Dendritic cell treated with granulocyte-macrophage colony-stimulating factor and Interleukin-4, amounts not matched to agents 40 ng/mL and 50 ng/mL, for 4 days (primary cell): ENCODE measurements around the gene MDGA2.

Experiments used
- H3K27ac Mint-ChIP-seq: one replicate; pipeline ENCODE4 v1.8.0; 2022; ENCODE audit warnings: mild to moderate bottlenecking, mixed read lengths
- H3K27me3 Mint-ChIP-seq: one replicate; pipeline ENCODE4 v1.8.0; 2022; ENCODE audit warnings: mild to moderate bottlenecking, mixed read lengths
- H3K36me3 Mint-ChIP-seq: one replicate; pipeline ENCODE4 v1.8.0; 2022; ENCODE audit warnings: low read depth, mixed read lengths
- H3K4me1 Mint-ChIP-seq: one replicate; pipeline ENCODE4 v1.8.0; 2022; ENCODE audit warnings: low read depth, mixed read lengths
- H3K4me3 Mint-ChIP-seq: one replicate; pipeline ENCODE4 v1.8.0; 2022; ENCODE audit warnings: mild to moderate bottlenecking, moderate library complexity, mixed read lengths
- H3K9me3 Mint-ChIP-seq: one replicate; pipeline ENCODE4 v1.8.0; 2022; ENCODE audit warnings: mixed read lengths
- intact Hi-C: fragments of 100-400 bp; cut with micrococcal nuclease; formaldehyde crosslinking; loops from one replicate; pipeline ENCODE4 v1.15.0; 2022

MDGA2 gene

DNA sequence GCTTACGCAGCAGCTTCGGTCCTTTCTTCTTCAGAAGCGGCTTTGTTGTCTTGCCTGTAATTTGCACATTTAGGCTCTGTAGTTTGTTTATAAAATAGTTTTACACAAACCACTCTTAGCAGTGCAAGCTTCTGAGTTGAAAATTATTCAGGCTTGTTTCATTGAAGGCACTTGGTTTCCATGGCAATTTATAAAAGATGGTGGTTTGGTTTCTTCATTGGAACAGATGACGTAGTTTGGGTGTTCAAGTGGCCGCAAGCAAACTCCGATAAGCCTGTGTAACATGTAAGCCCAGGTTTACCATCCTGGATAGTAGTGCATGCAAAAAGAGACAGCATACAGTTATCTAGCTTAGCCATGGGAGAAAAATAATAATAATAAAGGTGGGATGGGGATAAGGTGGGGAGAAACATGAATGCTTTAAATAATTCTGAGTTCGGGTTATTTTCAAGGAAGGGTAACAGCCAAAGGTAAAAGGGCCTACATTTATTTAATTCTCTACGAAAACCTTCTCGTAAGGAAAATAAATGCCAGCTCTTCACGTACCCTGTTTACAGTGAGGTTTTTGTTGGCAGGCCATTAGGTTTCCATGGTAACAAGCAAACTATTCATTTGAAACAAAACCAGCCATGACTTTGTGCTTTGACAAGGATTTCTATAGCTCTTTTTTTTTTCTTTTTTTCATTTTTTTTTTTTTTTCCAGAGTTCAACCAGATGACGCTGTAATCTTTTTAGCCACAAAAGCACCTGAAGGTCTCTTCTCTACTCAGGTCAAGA, 834.3 kb downstream of the MDGA2 start:
- no peak overlapping the region for H3K27ac Mint-ChIP-seq
- H3K9me3 Mint-ChIP-seq: no peaks in the 10 kb centered on the region
- intact Hi-C loops: no loop called here
- no peaks in the 10 kb centered on the region for H3K36me3 Mint-ChIP-seq
- H3K4me1 Mint-ChIP-seq: no peaks in the 10 kb centered on the region
- H3K4me3 Mint-ChIP-seq: no peak overlapping the region
- no peaks in the 10 kb centered on the region for H3K27me3 Mint-ChIP-seq

- Mint-ChIP-seq H3K27me3 (no peaks in the 10 kb centered on the region), H3K36me3 (no peaks in the 10 kb centered on the region), H3K4me1 (no peaks in the 10 kb centered on the region), H3K9me3 (peaks cover 25% of the 10 kb centered on the region), H3K27ac (no peak overlapping the region), H3K4me3 (no peak overlapping the region)
- intact Hi-C loops: no loop called here
Measured at GRCh38 chr14:46820291-46820690, 855.1 kb downstream of the MDGA2 start.

DNA sequence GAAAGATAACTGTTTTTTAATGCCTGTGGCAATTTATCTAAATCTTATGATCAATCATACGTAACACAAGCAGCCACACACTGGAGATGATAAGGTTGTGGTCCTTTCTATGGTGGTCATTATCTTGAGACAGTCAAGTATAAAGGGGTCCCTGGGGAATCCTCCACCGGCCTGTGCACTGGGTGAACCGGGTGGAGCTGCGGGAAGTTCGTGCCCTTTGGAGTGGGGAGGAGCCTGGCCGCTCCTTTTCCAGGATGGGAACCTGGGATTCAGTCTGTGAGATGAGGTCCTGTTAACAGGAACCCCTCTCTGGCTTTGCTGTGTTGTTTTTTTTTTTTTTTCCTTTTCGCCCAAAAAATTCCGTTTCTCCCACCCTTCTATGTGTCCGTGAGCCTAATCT, 856.3 kb downstream of the MDGA2 start:
- Mint-ChIP-seq H3K9me3 (peaks cover 27% of the 10 kb centered on the region), H3K27ac (no peak overlapping the region), H3K4me1 (no peaks in the 10 kb centered on the region), H3K4me3 (no peak overlapping the region), H3K27me3 (no peaks in the 10 kb centered on the region), H3K36me3 (no peaks in the 10 kb centered on the region)
- intact Hi-C loops: no loop called here

DNA sequence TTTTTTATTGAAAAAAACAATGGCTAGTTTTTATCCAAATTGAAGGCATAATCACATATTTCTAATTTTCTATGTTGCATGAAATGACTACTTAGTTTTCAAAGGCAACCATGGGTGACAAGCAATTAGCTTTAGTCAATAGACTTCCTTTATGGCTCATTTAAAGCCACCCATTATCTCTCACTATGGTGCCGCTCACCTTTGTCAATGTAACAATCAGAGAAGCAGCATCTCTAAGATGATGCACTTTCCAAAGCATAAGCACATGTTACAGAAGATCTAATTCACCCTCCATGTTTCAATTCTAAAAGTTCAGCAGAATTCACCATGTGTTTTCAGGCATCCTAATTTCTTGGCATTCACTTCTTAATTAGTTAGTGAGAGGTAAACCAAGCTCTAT, 857.3 kb downstream of the MDGA2 start:
- intact Hi-C loops: no loop called here
- Mint-ChIP-seq H3K4me3 (no peak overlapping the region), H3K4me1 (no peaks in the 10 kb centered on the region), H3K9me3 (peaks cover 27% of the 10 kb centered on the region), H3K27me3 (no peaks in the 10 kb centered on the region), H3K36me3 (no peaks in the 10 kb centered on the region), H3K27ac (no peak overlapping the region)

DNA sequence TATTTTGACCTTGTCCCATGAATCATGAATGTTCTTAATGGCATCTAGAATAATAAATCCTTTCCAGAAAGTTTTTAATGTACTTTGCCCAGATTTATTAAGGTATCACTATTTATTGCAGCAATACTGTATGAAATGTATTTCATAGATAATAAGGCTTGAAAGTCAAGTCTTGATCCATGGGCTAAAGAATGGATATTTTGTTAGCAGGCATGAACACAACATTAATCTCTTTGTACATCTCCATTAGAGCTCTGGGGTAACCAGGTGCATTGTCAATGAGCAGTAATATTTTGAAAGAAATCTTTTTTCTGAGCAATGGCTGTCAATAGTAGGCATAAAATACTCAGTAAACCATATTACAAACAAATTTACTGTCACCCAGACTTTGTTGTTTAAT, 882.3 kb downstream of the MDGA2 start:
- Mint-ChIP-seq H3K27ac (no peak overlapping the region), H3K4me1 (no peaks in the 10 kb centered on the region), H3K4me3 (no peak overlapping the region), H3K36me3 (no peaks in the 10 kb centered on the region), H3K9me3 (peaks cover 24% of the 10 kb centered on the region), H3K27me3 (no peaks in the 10 kb centered on the region)
- intact Hi-C loops: no loop called here
